Fibroblast of the conjunctiva (primary cell): ENCODE results near the gene SLC5A2.
"Not testable (repeated sequence)": the region's sequence is repeated elsewhere in the genome, so short reads cannot be mapped to it uniquely, and the experiment has no call there.

Experiments used
- DNase-seq: peaks from one replicate; pipeline ENCODE4 v3.0.0-alpha.2; 2010; ENCODE audit warnings: low read depth

SLC5A2 gene

DNA sequence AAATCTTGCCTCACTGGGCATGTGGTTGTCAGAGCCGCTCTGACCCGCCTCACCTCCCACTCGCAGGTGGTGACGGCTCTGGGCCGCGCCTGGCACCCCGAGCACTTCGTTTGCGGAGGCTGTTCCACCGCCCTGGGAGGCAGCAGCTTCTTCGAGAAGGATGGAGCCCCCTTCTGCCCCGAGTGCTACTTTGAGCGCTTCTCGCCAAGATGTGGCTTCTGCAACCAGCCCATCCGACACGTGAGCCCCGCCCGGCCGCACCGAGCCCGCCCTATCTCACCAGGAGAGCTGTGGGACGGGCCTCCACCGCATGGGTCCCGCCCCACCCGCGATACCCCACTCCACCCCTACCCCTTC is 7.0 kb upstream of the SLC5A2 start:
- DNase-seq, result no peak

GRCh38 chr16:31476303-31477219 is 6.4 kb upstream of the SLC5A2 start:
- DNase-seq, result no peak

GRCh38 chr16:31477220-31478216 is 5.4 kb upstream of the SLC5A2 start:
- DNase-seq, result no peak

DNA sequence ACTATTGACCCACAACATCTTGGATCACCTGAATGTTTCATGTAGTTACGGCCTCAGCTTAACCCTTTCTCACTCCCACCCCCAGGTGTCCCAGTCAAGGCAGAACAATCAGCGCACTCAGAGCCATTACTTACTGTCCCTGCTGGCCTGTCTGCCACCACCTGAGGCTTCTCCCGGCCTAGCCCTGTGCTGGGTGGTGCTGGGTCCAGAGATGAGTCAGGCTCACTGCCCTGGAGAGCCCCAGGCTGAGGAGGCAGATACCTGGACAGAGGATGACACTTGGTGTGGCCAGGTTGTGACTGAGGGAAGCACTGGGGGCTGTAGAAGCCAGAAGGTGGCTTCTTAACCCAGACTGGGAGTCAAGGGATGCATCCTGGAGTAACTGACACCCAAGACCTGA is 4.0 kb upstream of the SLC5A2 start:
- DNase-seq, result no peak

- no peak for DNase-seq
Observed at GRCh38 chr16:31479751-31480150, 3.2 kb upstream of the SLC5A2 start.

- no peak for DNase-seq
Observed at GRCh38 chr16:31480851-31481536, 1.9 kb upstream of the SLC5A2 start.

DNA sequence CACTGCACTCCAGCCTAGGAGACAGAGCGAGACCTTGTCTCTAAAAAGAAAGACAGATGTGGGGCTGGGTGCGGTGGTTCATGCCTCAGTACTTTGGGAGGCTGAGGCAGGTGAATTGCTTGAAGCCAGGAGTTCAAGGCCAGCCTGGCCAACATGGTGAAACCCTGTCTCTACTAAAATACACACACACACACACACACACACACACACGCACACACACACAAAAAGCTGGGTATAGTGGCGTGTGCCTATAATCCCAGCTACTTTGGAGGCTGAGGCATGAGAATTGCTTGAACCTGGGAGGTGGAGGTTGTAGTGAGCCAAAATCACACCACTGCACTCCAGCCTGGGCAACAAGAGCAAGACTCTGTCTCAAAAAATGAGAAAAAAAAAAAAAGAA is 1.1 kb downstream of the SLC5A2 start:
- DNase-seq, result not testable (repeated sequence)

DNA sequence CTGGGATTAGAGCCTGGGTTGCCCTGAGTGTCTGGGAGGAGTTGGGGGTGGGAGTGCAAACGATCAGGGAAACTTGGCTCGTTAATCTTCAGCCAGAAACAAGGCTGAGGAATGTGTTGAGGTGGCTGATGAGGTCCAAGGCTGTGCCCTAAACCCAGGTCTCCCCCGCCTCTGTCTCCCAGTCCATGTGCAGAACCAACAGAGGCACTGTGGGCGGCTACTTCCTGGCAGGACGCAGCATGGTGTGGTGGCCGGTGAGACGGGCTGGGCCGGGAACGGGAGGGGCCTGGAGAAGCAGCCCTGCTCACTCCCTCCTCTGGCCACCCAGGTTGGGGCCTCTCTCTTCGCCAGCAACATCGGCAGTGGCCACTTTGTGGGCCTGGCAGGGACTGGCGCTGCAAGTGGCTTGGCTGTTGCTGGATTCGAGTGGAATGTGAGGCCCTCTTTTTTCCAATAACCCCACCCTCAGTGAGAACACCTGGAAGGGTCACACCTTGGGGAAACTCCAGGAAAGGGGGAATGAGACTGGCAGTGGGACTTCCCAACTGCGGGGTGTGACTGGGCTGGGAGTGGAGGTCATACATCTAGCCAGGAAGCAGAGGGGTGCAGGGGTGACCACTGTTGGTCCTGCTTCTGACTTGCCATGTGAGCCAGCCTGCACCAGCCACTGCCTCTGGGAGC is 1.7 kb downstream of the SLC5A2 start:
- no peak for DNase-seq

GRCh38 chr16:31485571-31485970 is 2.6 kb downstream of the SLC5A2 start:
- no peak for DNase-seq

- DNase-seq, result no peak
Observed at GRCh38 chr16:31486045-31486444, 3.1 kb downstream of the SLC5A2 start.

DNA sequence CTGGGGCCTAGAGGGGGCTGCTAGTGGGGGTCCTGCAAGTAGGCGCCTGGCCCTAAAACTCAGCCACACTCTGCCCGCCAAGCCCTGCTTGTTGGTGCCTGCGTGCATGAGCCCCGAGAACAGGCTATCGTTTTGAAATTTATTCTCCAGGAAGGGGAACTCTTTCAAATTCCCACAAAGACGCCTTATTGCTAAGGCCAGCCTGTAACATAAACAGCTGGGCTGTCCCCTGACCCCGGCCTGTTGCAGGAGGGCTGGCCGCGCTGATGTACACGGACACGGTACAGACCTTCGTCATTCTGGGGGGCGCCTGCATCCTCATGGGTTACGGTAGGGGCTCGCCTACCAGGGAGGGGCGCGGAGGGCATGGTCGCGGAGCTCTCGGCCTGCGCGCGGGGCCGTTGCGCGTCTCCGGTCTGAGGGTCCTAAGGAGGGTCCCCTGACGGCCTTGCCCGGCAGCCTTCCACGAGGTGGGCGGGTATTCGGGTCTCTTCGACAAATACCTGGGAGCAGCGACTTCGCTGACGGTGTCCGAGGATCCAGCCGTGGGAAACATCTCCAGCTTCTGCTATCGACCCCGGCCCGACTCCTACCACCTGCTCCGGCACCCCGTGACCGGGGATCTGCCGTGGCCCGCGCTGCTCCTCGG is 4.3 kb downstream of the SLC5A2 start:
- no peak for DNase-seq

DNA sequence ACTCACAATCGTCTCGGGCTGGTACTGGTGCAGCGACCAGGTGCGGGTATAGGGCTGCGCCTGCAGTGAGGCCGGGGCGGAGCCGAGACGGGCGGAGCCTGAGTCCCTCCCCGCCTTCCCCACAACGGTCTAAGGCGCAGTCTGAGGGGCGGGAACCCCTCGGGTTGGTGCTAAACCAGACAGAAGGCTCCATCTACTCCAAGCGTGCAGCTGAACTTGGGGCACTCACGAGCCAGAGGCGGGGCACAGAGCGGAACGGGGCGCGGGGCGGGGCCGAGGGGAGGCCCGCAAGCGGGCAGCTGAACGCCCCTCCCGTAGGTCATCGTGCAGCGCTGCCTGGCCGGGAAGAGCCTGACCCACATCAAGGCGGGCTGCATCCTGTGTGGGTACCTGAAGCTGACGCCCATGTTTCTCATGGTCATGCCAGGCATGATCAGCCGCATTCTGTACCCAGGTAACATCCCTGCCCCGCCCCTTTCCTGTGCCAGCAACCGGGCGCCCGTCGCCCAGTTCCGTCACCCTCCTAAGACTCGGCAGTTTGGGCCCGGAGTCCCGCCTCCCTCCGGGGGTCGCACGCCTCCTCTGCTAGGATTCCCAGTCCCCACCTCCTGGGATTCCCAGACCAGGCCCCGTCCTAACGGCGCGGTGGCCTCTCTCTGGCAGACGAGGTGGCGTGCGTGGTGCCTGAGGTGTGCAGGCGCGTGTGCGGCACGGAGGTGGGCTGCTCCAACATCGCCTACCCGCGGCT is 5.0 kb downstream of the SLC5A2 start:
- no peak for DNase-seq

DNA sequence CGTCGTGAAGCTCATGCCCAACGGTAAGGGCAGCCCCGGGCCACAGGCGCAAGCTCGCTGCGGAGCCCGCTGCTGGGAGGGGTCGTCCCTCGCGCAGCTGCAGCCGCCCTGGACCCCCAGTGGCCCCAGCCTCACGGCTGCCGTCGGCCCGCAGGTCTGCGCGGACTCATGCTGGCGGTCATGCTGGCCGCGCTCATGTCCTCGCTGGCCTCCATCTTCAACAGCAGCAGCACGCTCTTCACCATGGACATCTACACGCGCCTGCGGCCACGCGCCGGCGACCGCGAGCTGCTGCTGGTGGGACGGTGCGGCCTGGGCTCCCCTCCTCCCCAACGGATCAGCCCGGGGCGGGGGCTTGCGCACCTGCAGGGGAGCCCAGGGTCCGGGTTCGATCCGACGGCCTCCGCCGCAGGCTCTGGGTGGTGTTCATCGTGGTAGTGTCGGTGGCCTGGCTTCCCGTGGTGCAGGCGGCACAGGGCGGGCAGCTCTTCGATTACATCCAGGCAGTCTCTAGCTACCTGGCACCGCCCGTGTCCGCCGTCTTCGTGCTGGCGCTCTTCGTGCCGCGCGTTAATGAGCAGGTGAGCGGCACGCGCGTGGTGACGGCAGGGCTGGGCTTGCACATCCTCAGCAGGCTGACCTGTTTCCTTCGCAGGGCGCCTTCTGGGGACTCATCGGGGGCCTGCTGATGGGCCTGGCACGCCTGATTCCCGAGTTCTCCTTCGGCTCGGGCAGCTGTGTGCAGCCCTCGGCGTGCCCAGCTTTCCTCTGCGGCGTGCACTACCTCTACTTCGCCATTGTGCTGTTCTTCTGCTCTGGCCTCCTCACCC is 5.8 kb downstream of the SLC5A2 start:
- DNase-seq, result no peak

DNA sequence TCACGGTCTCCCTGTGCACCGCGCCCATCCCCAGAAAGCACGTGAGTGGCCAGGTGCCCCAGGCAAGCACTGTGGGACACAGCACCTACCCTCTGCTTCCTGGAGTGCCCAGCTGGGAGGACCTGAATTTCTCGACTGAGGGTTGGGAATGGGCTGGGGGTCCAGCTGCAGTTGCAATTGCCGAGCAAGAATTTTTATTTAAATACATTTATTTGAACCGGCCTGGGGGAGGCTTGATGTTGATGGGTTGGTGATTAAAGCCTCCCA is 6.3 kb downstream of the SLC5A2 start:
- no peak for DNase-seq

DNA sequence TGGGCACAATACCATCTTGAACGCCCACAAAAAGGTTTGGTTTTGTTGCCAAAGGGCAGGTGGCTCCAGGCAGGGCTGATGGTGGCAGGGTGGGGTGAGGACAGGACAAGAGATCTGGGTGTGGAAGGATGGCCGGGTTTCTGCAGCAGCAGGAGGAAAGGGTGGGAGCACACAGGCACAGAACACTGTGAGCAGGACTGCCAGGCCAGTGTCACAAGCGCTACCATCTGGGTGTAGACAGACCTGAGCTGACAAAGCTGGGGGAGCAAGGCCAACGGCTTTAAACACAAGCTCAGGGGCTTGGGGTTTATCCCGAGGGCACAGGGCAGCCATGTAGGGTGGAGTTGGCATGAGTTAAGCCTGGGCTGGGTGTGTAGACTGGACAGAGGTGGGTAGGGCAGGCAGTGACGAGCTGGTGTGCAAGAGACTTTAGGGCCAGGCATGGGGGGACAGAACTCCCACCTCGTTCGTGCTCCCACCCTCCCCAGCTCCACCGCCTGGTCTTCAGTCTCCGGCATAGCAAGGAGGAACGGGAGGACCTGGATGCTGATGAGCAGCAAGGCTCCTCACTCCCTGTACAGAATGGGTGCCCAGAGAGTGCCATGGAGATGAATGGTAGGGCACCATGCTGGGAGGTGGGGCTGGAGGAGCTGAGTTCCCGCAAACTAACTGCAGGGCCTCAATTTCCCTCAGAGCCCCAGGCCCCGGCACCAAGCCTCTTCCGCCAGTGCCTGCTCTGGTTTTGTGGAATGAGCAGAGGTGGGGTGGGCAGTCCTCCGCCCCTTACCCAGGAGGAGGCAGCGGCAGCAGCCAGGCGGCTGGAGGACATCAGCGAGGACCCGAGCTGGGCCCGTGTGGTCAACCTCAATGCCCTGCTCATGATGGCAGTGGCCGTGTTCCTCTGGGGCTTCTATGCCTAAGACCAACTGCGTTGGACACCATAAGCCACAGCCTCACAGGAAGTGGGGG is 7.0 kb downstream of the SLC5A2 start:
- DNase-seq, result no peak

GRCh38 chr16:31491778-31492418 is 9.0 kb downstream of the SLC5A2 start:
- no peak for DNase-seq

GRCh38 chr16:31493506-31494125 is 10.7 kb downstream of the SLC5A2 start:
- no peak for DNase-seq

GRCh38 chr16:31496670-31497069 is 13.7 kb downstream of the SLC5A2 start:
- no peak for DNase-seq
